ENCODE results near the gene HNRNPAB.

DNA sequence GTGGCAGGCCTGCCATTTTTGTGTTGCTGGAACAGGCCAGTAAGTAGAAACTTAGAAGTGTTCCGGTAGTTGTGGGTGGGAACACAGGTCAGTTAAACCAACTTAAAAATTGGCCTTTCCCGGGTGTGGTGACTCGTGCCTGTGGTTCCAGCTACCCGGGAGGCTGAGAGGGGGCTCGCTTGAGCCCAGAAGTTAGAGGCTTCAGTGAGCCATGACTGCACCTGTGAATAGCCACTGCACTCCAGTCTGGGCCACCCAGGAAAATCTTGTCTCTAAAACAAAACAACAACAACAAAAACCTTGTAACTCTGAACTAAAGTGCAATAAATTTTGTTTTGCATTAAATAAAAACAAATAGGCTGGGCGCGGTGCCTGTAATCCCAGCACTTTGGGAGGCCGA is 49.3 kb upstream of the HNRNPAB start:
- TF ChIP-seq ZZZ3 (IDR thresholded peaks at IDR 0.05) (no peak), POLR2AphosphoS5 (IDR thresholded peaks at IDR 0.05; ENCODE audit: control insufficient read depth, insufficient read depth, low read depth, low read length) (no peak)

Data from K562 (cell line).